ENCODE data around the gene HAUS5.

Gene HAUS5

DNA sequence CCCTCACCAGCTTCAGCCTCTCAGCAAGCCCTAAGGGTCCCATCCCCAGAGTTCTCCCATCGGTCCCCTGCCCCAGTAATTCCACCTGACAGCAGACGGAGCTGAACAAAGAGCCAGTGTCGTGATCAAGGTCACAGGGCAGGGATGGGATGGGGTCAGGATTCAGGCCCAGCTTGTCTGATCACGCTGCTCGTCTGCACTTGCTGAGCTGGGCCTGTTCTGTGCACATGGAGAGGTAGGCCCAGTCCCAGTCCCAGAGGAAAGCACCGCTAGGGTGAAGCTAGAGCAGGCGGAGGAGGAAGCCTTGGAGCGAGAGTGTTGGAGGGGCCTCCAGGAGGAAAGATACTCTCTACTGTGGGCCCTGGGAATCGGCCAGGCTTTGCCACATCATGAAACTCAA lies 9.2 kb downstream of the HAUS5 start:
- H3K27ac ChIP-seq, result no peak overlapping the region
- TF ChIP-seq, protein P1, sequence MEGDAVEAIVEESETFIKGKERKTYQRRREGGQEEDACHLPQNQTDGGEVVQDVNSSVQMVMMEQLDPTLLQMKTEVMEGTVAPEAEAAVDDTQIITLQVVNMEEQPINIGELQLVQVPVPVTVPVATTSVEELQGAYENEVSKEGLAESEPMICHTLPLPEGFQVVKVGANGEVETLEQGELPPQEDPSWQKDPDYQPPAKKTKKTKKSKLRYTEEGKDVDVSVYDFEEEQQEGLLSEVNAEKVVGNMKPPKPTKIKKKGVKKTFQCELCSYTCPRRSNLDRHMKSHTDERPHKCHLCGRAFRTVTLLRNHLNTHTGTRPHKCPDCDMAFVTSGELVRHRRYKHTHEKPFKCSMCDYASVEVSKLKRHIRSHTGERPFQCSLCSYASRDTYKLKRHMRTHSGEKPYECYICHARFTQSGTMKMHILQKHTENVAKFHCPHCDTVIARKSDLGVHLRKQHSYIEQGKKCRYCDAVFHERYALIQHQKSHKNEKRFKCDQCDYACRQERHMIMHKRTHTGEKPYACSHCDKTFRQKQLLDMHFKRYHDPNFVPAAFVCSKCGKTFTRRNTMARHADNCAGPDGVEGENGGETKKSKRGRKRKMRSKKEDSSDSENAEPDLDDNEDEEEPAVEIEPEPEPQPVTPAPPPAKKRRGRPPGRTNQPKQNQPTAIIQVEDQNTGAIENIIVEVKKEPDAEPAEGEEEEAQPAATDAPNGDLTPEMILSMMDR (conservative IDR thresholded peaks at IDR 0.05), result no peak

DNA sequence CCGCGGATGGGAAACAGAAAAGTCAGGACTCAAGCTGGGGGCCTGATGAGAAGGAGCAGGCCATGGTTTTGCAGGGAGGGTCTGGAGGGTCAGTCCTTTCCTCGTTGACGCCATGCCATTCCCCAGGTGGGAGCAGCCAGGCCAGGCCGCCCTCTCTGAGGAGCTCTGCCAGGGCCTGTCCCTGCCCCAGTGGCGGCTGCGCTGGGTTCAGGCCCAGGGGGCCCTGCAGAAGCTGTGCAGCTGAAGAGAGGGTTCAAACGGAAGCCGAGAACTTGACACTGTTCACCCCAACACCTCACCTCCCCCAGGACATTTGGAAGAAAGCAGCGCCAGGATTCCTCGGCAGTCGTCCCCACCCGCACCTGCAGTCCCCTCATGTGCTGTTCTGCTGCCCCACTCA lies 10.2 kb downstream of the HAUS5 start:
- TF ChIP-seq, protein P1 (conservative IDR thresholded peaks at IDR 0.05), result no peak
- no peak overlapping the region for H3K27ac ChIP-seq

DNA sequence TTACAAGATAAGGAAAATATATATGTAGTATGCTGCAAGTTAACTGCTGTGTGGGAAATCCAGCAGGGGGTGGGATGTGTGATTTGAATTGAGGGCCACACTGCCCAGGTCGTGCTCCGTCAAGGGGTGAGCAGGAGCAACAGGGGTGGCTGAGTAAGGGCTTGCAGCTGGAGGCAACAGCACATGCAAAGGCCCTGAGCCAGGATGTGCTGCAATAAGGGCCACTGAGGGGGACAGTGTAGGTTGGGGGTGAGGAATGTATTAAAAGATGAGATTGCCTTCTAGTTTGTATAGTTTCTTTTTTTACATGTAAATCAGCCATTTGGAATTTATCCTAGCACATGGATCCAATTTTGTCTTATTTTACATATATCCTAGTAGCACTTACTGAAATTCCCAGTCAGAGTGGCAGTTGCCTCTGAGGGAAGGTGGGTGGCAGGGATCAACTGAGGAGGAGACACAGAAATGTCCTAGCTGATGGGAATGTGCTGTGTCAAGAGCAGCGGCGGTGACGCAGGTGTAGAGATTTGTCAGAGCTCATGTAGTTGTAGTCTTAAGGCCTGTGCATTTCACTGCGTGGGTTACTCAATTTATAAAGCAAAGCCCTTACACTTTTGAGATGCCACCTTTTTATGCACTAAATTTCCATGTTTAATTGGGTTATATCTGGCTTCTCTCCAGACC lies 10.9 kb downstream of the HAUS5 start:
- no peak overlapping the region for H3K27ac ChIP-seq
- TF ChIP-seq, protein P1 (conservative IDR thresholded peaks at IDR 0.05), result no peak

DNA sequence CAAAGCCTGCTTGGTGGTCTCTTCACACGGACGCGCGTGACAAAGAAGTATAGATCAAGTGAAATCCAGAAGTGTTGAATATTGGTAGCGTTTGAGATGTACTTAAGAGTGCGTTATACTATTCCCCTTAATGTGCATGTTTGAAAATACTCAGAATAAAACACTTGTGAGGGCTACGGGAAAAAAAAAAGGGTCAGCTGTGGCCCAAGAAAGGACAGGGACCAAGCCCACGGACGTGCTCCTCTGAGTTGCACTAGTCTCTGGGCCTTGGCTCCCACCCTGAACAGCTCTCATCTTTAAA lies 15.7 kb downstream of the HAUS5 start:
- H3K27ac ChIP-seq, result peak overlapping the region; percentile 80
- TF ChIP-seq, protein P1 (conservative IDR thresholded peaks at IDR 0.05), result no peak

DNA sequence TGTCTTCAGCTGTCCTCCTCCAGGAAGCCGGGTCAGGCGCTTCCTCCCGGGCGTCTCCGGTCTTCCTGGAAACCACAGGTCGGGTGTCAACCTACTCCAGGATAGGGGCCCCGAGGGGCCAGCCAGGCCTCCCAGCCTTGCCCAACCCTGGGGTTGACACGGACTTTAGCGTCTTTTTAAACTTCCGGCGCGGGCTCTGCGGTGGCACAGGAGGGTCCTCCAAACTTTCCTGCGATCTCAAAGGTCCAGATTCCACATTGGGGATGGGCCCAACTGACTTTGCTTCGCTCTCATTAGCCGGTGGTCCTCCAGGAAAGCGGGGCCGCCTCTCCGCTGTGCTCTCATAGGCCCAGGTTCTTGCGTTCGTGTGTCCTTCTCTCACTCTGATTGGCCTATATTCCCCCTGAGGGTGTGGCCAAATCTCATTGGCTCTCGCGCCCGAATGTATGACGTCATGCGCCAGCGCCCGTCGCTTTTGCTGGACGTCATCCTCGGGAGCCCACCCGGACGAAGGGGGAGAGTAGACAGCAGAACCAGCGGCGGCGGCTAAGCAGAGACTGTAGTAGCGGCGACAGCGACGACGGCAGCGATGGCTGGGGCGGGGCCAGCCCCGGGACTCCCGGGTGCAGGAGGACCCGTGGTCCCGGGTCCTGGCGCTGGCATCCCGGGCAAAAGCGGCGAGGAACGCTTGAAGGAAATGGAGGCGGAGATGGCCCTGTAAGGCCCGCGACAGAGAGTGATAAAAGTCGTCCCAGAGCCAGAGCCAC lies 16.2 kb downstream of the HAUS5 start, which contains the start of gene RBM42:
Gene RBM42, plus strand, starts transcription at position 472 of the 767 bp plus-strand sequence. Its CDS starts 118 bp downstream, at position 590.
- peak within 1 kb of the TSS; percentile 80 for H3K27ac ChIP-seq
- TF ChIP-seq, protein P1 (conservative IDR thresholded peaks at IDR 0.05), result no peak

DNA sequence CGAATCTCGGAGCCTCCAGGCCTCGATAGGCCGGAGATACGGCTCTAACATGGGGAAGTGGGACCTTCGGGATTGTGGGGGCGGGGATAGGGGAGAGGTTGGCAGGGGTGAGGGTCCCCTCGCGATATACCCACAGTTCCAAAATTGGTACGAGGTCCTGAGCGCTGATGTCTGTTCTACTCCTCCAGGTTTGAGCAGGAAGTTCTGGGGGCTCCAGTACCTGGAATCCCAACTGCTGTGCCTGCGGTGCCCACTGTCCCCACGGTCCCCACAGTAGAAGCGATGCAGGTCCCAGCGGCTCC lies 16.7 kb downstream of the HAUS5 start:
- TF ChIP-seq, protein P1 (conservative IDR thresholded peaks at IDR 0.05), result no peak
- peak overlapping the region; percentile 80 for H3K27ac ChIP-seq

DNA sequence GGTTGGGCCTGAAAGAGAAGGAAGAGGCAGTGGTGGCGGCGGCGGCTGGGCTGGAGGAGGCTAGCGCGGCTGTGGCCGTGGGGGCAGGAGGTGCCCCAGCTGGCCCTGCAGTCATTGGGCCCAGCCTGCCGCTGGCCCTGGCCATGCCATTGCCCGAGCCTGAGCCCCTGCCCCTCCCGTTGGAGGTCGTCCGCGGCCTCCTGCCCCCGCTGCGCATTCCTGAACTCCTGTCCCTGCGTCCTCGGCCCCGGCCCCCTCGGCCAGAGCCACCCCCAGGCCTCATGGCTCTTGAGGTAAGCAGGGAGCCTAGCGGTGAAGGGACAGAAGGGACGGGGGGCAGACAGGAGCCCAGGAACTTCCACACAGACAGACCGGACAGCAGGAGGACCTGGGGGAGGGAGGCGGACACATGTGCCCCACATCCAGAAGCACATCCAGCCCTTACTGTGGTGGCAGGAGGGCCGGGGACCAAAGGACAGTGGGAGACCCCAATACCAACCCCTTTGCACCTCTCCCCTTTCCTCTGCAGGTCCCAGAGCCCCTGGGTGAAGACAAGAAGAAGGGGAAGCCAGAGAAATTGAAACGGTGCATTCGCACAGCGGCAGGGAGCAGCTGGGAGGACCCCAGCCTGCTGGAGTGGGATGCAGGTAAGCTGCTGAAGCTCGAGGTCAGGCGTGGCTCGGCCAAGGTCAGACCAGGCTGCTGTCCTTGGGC lies 21.3 kb downstream of the HAUS5 start:
- TF ChIP-seq, protein P1 (conservative IDR thresholded peaks at IDR 0.05), result no peak
- no peak overlapping the region for H3K27ac ChIP-seq
